Measurements from ENCODE around the gene CAPN3. TPM values are rescaled to one million over a fixed set of nuclear protein-coding genes. Genes with fewer than 3 reads are reported as not detected.

CAPN3 gene
- total RNA-seq, 2 experiments from 2014 or later = 3.7 to 4.4 TPM

GRCh38 chr15:42363487-42363886 is 4.2 kb downstream of the CAPN3 start:
- H3K36me3 Mint-ChIP-seq (ENCODE audit: low read depth) = no peaks in the 10 kb centered on the region
- CTCF ChIA-PET = no interaction called here
- no peak overlapping the region for H3K4me3 Mint-ChIP-seq
- no peaks in the 10 kb centered on the region for H3K27me3 Mint-ChIP-seq
- POLR2A ChIA-PET = no interaction called here
- no peak for DNase-seq
- no peaks in the 10 kb centered on the region for H3K9me3 Mint-ChIP-seq
- H3K27ac Mint-ChIP-seq = no peak overlapping the region
- no peaks in the 10 kb centered on the region for H3K4me1 Mint-ChIP-seq

- H3K27me3 Mint-ChIP-seq = no peaks in the 10 kb centered on the region
- DNase-seq = no peak
- no peak overlapping the region for H3K4me3 Mint-ChIP-seq
- H3K4me1 Mint-ChIP-seq = no peaks in the 10 kb centered on the region
- ChIA-PET POLR2A (no interaction called here), CTCF (no interaction called here)
- H3K27ac Mint-ChIP-seq = no peak overlapping the region
- H3K36me3 Mint-ChIP-seq (ENCODE audit: low read depth) = no peaks in the 10 kb centered on the region
- no peaks in the 10 kb centered on the region for H3K9me3 Mint-ChIP-seq
These were observed 4.6 kb downstream of the CAPN3 start for GRCh38 chr15:42363942-42364341.

GRCh38 chr15:42364529-42364928 is 5.2 kb downstream of the CAPN3 start:
- Mint-ChIP-seq H3K4me3 (no peak overlapping the region), H3K27ac (no peak overlapping the region), H3K36me3 (ENCODE audit: low read depth) (no peaks in the 10 kb centered on the region), H3K4me1 (no peaks in the 10 kb centered on the region), H3K27me3 (no peaks in the 10 kb centered on the region), H3K9me3 (no peaks in the 10 kb centered on the region)
- ChIA-PET CTCF (no interaction called here), POLR2A (no interaction called here)
- DNase-seq = no peak

GRCh38 chr15:42365921-42366550 is 6.7 kb downstream of the CAPN3 start:
- Mint-ChIP-seq H3K27me3 (no peaks in the 10 kb centered on the region), H3K36me3 (ENCODE audit: low read depth) (no peaks in the 10 kb centered on the region), H3K4me3 (no peak overlapping the region), H3K27ac (no peak overlapping the region), H3K4me1 (no peaks in the 10 kb centered on the region), H3K9me3 (no peaks in the 10 kb centered on the region)
- CTCF ChIA-PET = interaction anchor here (1.5 kb wide), 1 partner anchor 19 kb away, joined by 3 read pairs; no protein-coding TSS in a partner anchor
- POLR2A ChIA-PET = no interaction called here
- DNase-seq = no peak

GRCh38 chr15:42367041-42367440 is 7.7 kb downstream of the CAPN3 start:
- Mint-ChIP-seq H3K27me3 (no peaks in the 10 kb centered on the region), H3K36me3 (ENCODE audit: low read depth) (no peaks in the 10 kb centered on the region), H3K4me1 (no peaks in the 10 kb centered on the region), H3K9me3 (no peaks in the 10 kb centered on the region), H3K27ac (no peak overlapping the region), H3K4me3 (no peak overlapping the region)
- ChIA-PET CTCF (no interaction called here), POLR2A (no interaction called here)
- DNase-seq = no peak

GRCh38 chr15:42368096-42368495 is 8.8 kb downstream of the CAPN3 start:
- Mint-ChIP-seq H3K36me3 (ENCODE audit: low read depth) (no peaks in the 10 kb centered on the region), H3K27ac (no peak overlapping the region), H3K27me3 (no peaks in the 10 kb centered on the region), H3K4me3 (no peak overlapping the region), H3K4me1 (no peaks in the 10 kb centered on the region), H3K9me3 (no peaks in the 10 kb centered on the region)
- ChIA-PET POLR2A (no interaction called here), CTCF (no interaction called here)
- no peak for DNase-seq

- ChIA-PET POLR2A (no interaction called here), CTCF (no interaction called here)
- H3K36me3 Mint-ChIP-seq (ENCODE audit: low read depth) = no peaks in the 10 kb centered on the region
- no peak overlapping the region for H3K4me3 Mint-ChIP-seq
- H3K9me3 Mint-ChIP-seq = no peaks in the 10 kb centered on the region
- H3K27ac Mint-ChIP-seq = no peak overlapping the region
- no peaks in the 10 kb centered on the region for H3K27me3 Mint-ChIP-seq
- no peaks in the 10 kb centered on the region for H3K4me1 Mint-ChIP-seq
- DNase-seq = no peak
These were observed 11.8 kb downstream of the CAPN3 start for GRCh38 chr15:42371096-42371495.

- H3K27ac Mint-ChIP-seq = no peak overlapping the region
- no peak overlapping the region for H3K4me3 Mint-ChIP-seq
- no peaks in the 10 kb centered on the region for H3K36me3 Mint-ChIP-seq (ENCODE audit: low read depth)
- no peaks in the 10 kb centered on the region for H3K27me3 Mint-ChIP-seq
- no peak for DNase-seq
- ChIA-PET CTCF (no interaction called here), POLR2A (no interaction called here)
- peaks cover 4% of the 10 kb centered on the region for H3K9me3 Mint-ChIP-seq
- no peaks in the 10 kb centered on the region for H3K4me1 Mint-ChIP-seq
These were observed 14.0 kb downstream of the CAPN3 start for GRCh38 chr15:42373274-42373673.

GRCh38 chr15:42373936-42374335 is 14.6 kb downstream of the CAPN3 start:
- Mint-ChIP-seq H3K36me3 (ENCODE audit: low read depth) (no peaks in the 10 kb centered on the region), H3K9me3 (peaks cover 4% of the 10 kb centered on the region), H3K27me3 (no peaks in the 10 kb centered on the region), H3K27ac (no peak overlapping the region), H3K4me1 (no peaks in the 10 kb centered on the region), H3K4me3 (no peak overlapping the region)
- no peak for DNase-seq
- CTCF ChIA-PET = interaction anchor here (4.0 kb wide), 1 partner anchor 12 kb away, joined by 24 read pairs; no protein-coding TSS in a partner anchor
- POLR2A ChIA-PET = no interaction called here

GRCh38 chr15:42374810-42375209 is 15.5 kb downstream of the CAPN3 start:
- H3K4me1 Mint-ChIP-seq = no peaks in the 10 kb centered on the region
- no peak overlapping the region for H3K4me3 Mint-ChIP-seq
- CTCF ChIA-PET = interaction anchor here (0.7 to 4.0 kb wide), 2 partner anchors 12 to 237 kb away, joined by 3 to 24 read pairs; no protein-coding TSS in a partner anchor
- H3K36me3 Mint-ChIP-seq (ENCODE audit: low read depth) = no peaks in the 10 kb centered on the region
- no peak for DNase-seq
- H3K9me3 Mint-ChIP-seq = peaks cover 4% of the 10 kb centered on the region
- H3K27ac Mint-ChIP-seq = no peak overlapping the region
- POLR2A ChIA-PET = no interaction called here
- H3K27me3 Mint-ChIP-seq = no peaks in the 10 kb centered on the region

GRCh38 chr15:42375252-42375651 is 16.0 kb downstream of the CAPN3 start:
- no peaks in the 10 kb centered on the region for H3K4me1 Mint-ChIP-seq
- H3K9me3 Mint-ChIP-seq = peaks cover 4% of the 10 kb centered on the region
- DNase-seq = no peak
- H3K4me3 Mint-ChIP-seq = no peak overlapping the region
- CTCF ChIA-PET = interaction anchor here (0.7 to 4.0 kb wide), 2 partner anchors 11 to 238 kb away, joined by 3 to 24 read pairs; no protein-coding TSS in a partner anchor
- H3K36me3 Mint-ChIP-seq (ENCODE audit: low read depth) = no peaks in the 10 kb centered on the region
- H3K27me3 Mint-ChIP-seq = no peaks in the 10 kb centered on the region
- POLR2A ChIA-PET = no interaction called here
- no peak overlapping the region for H3K27ac Mint-ChIP-seq

- no peak overlapping the region for H3K27ac Mint-ChIP-seq
- H3K4me1 Mint-ChIP-seq = no peaks in the 10 kb centered on the region
- H3K4me3 Mint-ChIP-seq = no peak overlapping the region
- H3K36me3 Mint-ChIP-seq (ENCODE audit: low read depth) = no peaks in the 10 kb centered on the region
- peaks cover 4% of the 10 kb centered on the region for H3K9me3 Mint-ChIP-seq
- ChIA-PET CTCF (interaction anchor here (4.0 kb wide), 1 partner anchor 10 kb away, joined by 24 read pairs; no protein-coding TSS in a partner anchor), POLR2A (no interaction called here)
- no peak for DNase-seq
- H3K27me3 Mint-ChIP-seq = no peaks in the 10 kb centered on the region
These were observed 16.6 kb downstream of the CAPN3 start for GRCh38 chr15:42375941-42376340.

- Mint-ChIP-seq H3K9me3 (peaks cover 4% of the 10 kb centered on the region), H3K4me1 (no peaks in the 10 kb centered on the region)
These were observed 18.7 kb downstream of the CAPN3 start for GRCh38 chr15:42378011-42378410.

GRCh38 chr15:42384597-42384996 is 25.3 kb downstream of the CAPN3 start:
- ChIA-PET CTCF (interaction anchor here (0.7 to 3.3 kb wide), 12 partner anchors 9 to 396 kb away, joined by 3 to 24 read pairs (median 4); partner anchors contain the start of gene CAPN3), POLR2A (interaction anchor here (1.5 kb wide), 1 partner anchor 112 kb away, joined by 3 read pairs; the partner anchor contains the start of genes GANC and TMEM87A)
- no peaks in the 10 kb centered on the region for H3K9me3 Mint-ChIP-seq
- no peak overlapping the region for H3K4me3 Mint-ChIP-seq
- H3K36me3 Mint-ChIP-seq (ENCODE audit: low read depth) = no peaks in the 10 kb centered on the region
- H3K4me1 Mint-ChIP-seq = no peaks in the 10 kb centered on the region
- DNase-seq = no peak
- no peak overlapping the region for H3K27ac Mint-ChIP-seq
- H3K27me3 Mint-ChIP-seq = no peaks in the 10 kb centered on the region

More at GRCh38 chr15:42378011-42378410, 18.7 kb downstream of the CAPN3 start:
- DNase-seq = no peak
- Mint-ChIP-seq H3K27ac (no peak overlapping the region), H3K4me3 (no peak overlapping the region), H3K36me3 (ENCODE audit: low read depth) (no peaks in the 10 kb centered on the region), H3K27me3 (no peaks in the 10 kb centered on the region)
- ChIA-PET POLR2A (no interaction called here), CTCF (interaction anchor here (4.0 kb wide), 1 partner anchor 8 kb away, joined by 24 read pairs; no protein-coding TSS in a partner anchor)

Measured in activated CD4-positive, alpha-beta memory T cell treated with anti-CD3 and anti-CD28 coated beads, Interleukin-2, amount 10 ng/mL, durations not matched to agents 7 days and 5 days (primary cell).